Stimulated activated CD8-positive, alpha-beta memory T cell treated with anti-CD3 and anti-CD28 coated beads, Interleukin-2, amount 100 ng/mL, for 48 hours (primary cell): Measurements from ENCODE around the gene MORC1.
A peak's percentile ranks its signal among the peaks of the same experiment; 100 is the strongest.

Source experiments
- DNase-seq, 2 donors: peaks; one replicate each; pipeline ENCODE4 v3.0.0-alpha.2; 2020; ENCODE audit warnings: low read depth in 2 of 2

Gene MORC1

DNA sequence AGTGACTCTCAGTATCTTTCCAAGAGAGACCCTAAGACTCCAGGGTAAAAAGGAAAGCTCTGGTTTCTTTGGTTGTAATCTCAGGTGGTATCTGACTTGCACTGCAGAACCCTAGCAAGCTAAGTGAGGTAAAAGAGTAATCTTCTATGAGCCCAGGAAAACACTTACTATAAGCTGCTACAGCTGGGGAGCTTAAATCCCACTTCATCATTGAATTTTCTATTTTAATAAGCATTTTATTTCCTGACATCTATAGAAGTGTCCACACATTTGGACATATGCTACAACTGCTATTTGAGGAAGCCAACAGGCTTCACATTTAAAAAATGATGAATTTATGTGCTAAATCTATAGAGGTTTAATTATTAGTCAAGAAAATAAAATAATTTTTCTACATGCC is 91.1 kb downstream of the MORC1 start:
- no peak for DNase-seq

- no peak for DNase-seq
Measured at GRCh38 chr3:109025896-109026295, 92.0 kb downstream of the MORC1 start.

DNA sequence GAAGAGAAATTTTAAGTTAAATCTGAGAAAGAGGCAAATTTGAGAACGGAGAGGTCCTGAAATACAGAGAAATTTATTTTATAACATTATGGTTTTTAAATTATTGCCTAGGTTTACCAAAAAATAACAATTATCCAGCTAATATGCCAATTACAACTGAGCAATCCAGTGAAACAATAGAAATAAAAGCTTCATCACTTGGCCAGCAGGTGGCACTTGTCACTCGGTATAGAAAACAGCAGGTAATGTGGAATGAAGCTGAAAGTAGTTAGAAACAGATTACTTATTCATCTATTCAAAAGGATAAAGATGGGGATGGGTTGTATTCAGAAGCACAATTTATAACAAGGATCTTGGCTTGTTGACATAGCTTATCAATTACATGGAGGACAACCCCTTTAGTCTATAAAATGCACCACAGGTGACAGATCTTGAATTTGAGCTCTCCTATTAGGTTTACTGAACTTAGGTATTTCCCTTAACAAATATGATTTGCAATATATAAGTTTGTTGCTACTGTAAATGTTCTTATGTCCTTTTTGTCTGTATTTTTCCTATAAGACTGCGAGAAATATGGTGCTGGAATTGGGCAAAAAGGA is 94.2 kb downstream of the MORC1 start:
- peak in 1 of 2 donors; percentile 0 for DNase-seq

DNA sequence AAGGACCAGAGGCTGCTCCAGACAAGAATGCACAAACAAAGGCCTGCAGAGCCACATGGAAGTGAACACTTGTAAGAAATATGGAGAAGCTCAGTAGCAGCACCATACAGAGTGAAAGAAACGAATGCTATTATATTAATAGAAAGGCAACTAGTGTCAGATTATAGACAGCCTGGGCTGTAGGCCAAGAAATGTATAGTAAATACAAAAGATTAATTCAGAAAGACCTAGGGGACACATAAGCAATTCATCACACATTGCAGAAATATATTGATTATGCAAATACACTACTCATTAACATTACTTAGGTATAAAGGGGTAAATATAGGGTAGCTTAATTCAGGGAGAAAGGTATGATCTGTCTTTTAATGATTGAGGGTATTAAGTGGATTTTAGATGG is 94.8 kb downstream of the MORC1 start:
- DNase-seq: no peak

DNA sequence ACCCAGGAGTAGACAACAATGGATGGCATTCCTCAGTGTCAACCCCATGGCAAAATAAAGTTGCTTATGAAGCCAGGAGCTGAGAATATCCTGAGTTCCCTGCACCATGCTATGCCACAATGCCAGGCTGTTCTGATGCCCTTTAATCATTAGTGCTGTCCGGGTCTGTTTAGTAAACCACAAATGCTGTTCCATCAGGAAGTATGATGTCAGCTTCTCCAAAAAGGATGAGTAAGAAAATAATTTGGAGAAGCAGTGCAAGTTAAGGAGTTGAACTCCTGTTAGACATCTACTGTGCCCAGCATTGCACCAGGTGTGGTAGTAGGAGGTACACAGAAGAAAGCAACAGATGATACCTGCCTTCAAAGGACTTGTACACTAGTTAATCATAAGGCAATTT is 96.4 kb downstream of the MORC1 start:
- no peak for DNase-seq

DNA sequence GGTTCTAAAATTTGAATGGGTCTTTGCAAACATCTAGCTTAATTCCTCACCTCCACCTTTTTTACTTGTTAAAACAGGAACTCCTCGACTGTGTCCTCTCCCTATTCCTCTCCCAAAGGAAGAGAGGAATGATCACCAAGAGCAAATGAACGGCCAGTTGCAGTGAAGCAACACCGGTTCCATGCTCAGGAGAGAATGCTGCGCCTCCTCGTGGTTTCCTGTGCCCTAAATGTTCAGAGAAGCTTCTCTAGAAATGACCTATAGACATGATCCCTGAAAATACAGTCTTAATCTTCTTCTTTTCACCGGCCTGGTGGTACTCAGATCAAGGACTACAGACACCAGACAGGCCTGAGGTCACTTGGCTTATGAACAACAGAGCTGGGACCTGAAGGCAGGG is 99.1 kb downstream of the MORC1 start:
- DNase-seq: no peak

GRCh38 chr3:109005443-109005842 is 112.5 kb downstream of the MORC1 start:
- no peak for DNase-seq

- no peak for DNase-seq
Measured at GRCh38 chr3:108998436-108998835, 119.5 kb downstream of the MORC1 start.

DNA sequence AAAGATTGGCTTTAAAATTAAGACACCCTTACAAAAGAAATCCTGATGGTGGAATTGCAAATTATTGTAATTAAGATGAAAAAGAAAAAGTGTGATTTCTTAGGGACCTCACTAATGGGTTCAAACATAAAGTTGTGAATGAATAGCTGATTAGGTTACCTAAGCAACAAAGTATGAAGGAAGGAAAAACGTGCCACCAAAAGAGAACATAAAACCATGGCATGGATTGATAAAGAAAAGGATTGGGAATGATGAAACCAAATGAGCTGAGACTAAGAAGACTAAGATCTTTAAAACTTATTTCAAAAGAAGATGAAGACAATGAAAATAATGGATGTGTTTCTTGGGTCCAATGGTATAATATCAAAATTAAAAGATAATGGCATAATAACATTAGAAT is 132.1 kb downstream of the MORC1 start:
- no peak for DNase-seq

DNA sequence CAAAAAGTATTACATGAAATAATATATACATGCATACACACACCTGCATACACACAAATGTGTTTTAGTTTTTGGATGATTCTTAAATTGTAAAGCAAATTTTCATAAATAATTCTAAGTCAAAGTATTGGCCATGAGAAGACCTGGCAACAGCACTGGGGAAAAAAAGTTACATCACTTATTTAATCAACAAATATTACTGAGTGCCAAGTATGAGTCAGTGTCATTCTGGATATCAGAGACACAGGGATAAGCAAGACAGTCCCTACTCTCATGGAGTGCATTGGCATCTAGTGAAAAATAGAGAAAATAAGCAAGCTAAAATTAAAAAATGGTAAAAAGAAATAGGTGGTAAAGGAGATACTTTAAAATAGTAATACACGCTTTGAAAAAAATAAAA is 134.9 kb downstream of the MORC1 start:
- DNase-seq: no peak

DNA sequence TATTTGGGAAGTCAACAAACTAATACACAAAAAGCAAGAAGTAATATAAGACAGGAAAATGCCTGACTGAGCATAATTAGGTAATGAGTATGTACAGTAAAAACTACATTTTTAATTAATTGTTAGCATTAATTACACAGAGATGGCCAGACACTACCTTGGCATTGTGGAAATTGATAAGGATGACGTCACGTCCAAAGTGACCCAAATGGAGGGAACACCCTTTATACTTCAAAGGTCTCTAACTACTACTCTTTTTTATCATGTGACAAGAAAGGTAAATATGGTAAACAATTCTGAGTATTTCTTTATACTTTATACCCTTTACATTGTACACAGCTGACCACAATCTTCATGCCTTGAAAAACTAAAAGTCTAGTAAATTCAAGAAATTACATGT is 141.9 kb downstream of the MORC1 start:
- DNase-seq: no peak

GRCh38 chr3:108973019-108973418 is 144.9 kb downstream of the MORC1 start:
- DNase-seq: no peak

GRCh38 chr3:108972482-108972881 is 145.5 kb downstream of the MORC1 start:
- no peak for DNase-seq

DNA sequence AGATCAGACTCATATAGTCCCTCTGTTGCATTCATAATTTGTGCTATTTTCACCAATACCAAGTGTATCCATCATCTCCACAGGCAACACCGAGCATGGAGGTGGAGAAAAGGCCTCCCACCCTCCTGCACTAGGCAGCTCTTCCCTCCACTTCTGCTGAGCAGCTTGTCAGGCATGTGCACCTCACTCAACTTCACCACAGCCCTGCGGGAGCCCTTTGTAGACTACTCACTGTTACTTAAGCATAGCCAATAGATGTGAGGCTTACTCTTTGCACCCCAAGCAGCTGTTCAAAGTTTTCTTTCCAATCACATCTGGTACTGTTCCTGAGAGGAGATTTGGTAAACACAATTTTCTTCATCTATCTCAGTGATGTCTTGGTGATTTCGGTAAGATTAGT is 147.4 kb downstream of the MORC1 start:
- DNase-seq: no peak

DNA sequence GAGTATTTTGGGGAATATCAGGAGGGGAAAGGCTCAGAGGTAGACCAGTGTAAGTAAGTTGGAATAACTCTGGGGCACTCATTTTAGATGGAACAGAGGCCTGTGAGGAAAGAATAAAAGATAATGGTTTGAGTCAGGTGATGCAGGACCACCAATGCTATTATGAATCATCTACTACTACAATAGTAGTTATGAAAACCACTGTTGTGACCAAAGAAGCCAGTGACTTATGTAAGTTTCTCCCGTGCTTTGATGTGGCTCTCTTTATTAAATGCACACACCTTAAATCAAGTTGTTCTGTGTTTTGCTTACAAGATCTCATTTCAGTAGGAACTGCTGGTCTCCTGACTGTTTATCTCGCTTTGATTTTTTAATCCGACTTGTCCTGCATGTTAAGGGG is 151.2 kb downstream of the MORC1 start:
- no peak for DNase-seq

DNA sequence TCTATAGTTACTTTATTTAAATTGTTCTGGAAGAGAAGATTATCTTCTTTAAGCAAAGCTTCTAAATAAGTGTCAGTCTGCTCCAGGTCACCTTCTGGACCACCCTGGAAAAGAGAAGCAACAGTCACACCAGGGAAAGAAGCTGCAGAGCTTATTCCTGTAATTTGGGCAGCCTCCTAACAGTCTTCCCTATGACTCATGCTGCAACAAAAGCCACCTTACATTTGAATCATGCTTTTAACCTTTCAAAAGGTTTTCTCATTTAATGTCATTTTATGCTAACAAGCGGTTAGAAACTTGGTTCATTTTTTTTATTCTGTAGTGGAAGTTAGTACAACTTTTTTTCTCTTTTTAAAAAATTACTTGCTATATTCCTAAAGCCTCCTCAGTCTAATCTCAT is 158.9 kb downstream of the MORC1 start:
- no peak for DNase-seq

- no peak for DNase-seq
Measured at GRCh38 chr3:108953700-108954099, 164.2 kb downstream of the MORC1 start, which contains the start of gene GUCA1C. Gene GUCA1C, minus strand, starts transcription at chr3:108953879. Its CDS starts 117 bp downstream, at chr3:108953762.

DNA sequence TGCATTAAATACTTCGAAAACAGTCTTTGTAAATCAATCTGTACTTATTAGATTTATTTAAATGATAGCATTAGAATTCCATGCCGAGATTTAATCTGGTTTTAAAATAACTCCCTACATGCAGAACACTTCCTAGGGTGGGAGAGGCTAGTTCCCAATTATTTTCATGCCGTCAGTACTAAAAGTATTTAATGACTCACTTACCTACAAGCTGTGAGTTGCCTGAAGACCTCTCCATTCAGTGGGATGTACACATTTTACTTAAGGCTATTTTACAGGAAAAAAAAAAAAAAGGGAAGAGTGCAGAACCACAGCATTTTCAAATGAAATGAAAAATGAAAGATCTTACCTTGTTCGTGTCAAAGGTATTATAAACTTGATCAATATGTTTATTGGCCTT is 164.7 kb downstream of the MORC1 start:
- no peak for DNase-seq

GRCh38 chr3:108951820-108952501 is 166.0 kb downstream of the MORC1 start:
- DNase-seq: no peak

GRCh38 chr3:108947855-108948254 is 170.1 kb downstream of the MORC1 start:
- DNase-seq: no peak

DNA sequence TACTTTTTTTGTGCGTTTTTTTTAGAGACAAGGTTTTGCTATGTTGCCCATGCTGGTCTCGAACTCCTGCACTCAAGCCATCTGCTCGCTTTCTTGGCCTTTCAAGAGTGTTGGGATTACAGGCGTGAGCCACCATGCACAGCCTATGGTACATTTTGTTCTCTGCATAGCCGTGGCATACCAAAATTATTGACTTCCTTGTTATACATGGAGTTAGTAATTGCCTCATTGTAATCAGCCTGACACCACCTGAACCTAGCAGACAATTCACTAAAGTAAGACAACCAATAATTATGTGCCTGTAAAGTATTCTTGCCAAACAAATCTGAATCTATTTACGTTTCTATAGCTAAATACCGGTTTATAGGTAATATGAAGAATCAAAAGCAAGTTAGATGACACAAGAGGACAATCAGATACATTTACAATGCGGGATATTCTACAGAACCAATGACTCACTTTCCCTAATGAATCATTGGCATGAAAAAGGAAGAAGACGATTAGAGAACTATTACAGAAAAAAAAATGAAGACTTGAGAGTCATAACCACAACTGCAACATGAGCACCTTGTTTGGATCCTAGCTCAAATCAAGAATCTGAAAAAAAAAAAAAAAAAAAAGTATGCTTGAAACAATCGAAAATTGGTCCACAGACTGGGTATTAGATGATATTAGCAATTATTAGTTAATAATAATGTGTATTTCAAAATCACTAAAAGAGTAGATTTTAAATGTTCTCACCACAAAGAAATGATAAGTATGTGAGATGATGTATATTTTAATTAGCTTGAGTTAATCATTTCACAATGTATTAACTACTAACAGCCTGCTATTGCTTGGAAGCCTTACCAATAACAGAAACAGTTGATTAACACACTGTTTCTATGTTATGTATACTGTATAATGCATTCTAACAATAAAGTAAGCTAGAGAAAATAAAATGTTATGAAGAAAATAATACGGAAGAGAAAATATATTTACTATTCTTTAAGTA is 171.3 kb downstream of the MORC1 start:
- DNase-seq: no peak

- no peak for DNase-seq
Measured at GRCh38 chr3:108940568-108941263, 177.2 kb downstream of the MORC1 start.
